Measurements from ENCODE around the gene ZNF524.
A peak's percentile ranks its signal among the peaks of the same experiment; 100 is the strongest.

Gene ZNF524

GRCh38 chr19:55600662-55601028, 557 bp downstream of the ZNF524 start:
- Histone ChIP-seq H3K9me3 (peaks cover 7% of the 10 kb centered on the region; the same call in 1 of the 2 replicates), H3K36me3 (peaks cover 41% of the 10 kb centered on the region), H3K4me3 (peak overlapping the region; percentile 72), H3K27me3 (no peaks in the 10 kb centered on the region), H3K4me1 (peaks cover 32% of the 10 kb centered on the region), H3K9ac (peak overlapping the region; percentile 94), H3K27ac (peak overlapping the region; percentile 97), H3K4me2 (peak overlapping the region; percentile 90), H4K20me1 (no peaks in the 10 kb centered on the region)
- no peak for TF ChIP-seq Cebpa-rat (IDR thresholded peaks at IDR 0.05)

- H3K4me1 ChIP-seq = peaks cover 32% of the 10 kb centered on the region
- H3K36me3 ChIP-seq = peaks cover 37% of the 10 kb centered on the region
- no peaks in the 10 kb centered on the region for H3K27me3 ChIP-seq
- TF ChIP-seq Cebpa-rat (IDR thresholded peaks at IDR 0.05) = no peak
- peak overlapping the region; percentile 72 for H3K4me3 ChIP-seq
- H3K9me3 ChIP-seq = peaks cover 4% of the 10 kb centered on the region; the same call in 1 of the 2 replicates
- peak overlapping the region; percentile 97 for H3K27ac ChIP-seq
- peak overlapping the region; percentile 90 for H3K4me2 ChIP-seq
- peak overlapping the region; percentile 94 for H3K9ac ChIP-seq
- no peaks in the 10 kb centered on the region for H4K20me1 ChIP-seq
Observed at GRCh38 chr19:55601084-55601483, 996 bp downstream of the ZNF524 start.

- 0 out of 2 replicates have a peak overlapping the region, but pooled peaks have one; percentile 5 for H3K9ac ChIP-seq
- H3K27me3 ChIP-seq = no peaks in the 10 kb centered on the region
- peak overlapping the region; percentile 97; the same call in 1 of the 2 replicates for H3K27ac ChIP-seq
Observed at GRCh38 chr19:55602104-55603001, 2.3 kb downstream of the ZNF524 start.

GRCh38 chr19:55603115-55603514, 3.0 kb downstream of the ZNF524 start:
- peaks cover 31% of the 10 kb centered on the region; the same call in 1 of the 2 replicates for H3K36me3 ChIP-seq
- no peaks in the 10 kb centered on the region for H3K9me3 ChIP-seq
- no peak overlapping the region for H3K4me3 ChIP-seq
- no peaks in the 10 kb centered on the region for H3K27me3 ChIP-seq
- TF ChIP-seq Cebpa-rat (IDR thresholded peaks at IDR 0.05) = no peak
- peaks cover 45% of the 10 kb centered on the region for H3K4me1 ChIP-seq
- no peak overlapping the region for H3K4me2 ChIP-seq
- H4K20me1 ChIP-seq = peaks cover 12% of the 10 kb centered on the region; the same call in 1 of the 2 replicates
- H3K27ac ChIP-seq = no peak overlapping the region
- no peak overlapping the region for H3K9ac ChIP-seq

More at GRCh38 chr19:55602104-55603001, 2.3 kb downstream of the ZNF524 start:
- Histone ChIP-seq H4K20me1 (peaks cover 5% of the 10 kb centered on the region; the same call in 1 of the 2 replicates), H3K4me3 (no peak overlapping the region), H3K9me3 (no peaks in the 10 kb centered on the region), H3K4me2 (no peak overlapping the region), H3K36me3 (peaks cover 32% of the 10 kb centered on the region), H3K4me1 (peaks cover 43% of the 10 kb centered on the region)
- TF ChIP-seq Cebpa-rat (IDR thresholded peaks at IDR 0.05) = no peak

DNA sequence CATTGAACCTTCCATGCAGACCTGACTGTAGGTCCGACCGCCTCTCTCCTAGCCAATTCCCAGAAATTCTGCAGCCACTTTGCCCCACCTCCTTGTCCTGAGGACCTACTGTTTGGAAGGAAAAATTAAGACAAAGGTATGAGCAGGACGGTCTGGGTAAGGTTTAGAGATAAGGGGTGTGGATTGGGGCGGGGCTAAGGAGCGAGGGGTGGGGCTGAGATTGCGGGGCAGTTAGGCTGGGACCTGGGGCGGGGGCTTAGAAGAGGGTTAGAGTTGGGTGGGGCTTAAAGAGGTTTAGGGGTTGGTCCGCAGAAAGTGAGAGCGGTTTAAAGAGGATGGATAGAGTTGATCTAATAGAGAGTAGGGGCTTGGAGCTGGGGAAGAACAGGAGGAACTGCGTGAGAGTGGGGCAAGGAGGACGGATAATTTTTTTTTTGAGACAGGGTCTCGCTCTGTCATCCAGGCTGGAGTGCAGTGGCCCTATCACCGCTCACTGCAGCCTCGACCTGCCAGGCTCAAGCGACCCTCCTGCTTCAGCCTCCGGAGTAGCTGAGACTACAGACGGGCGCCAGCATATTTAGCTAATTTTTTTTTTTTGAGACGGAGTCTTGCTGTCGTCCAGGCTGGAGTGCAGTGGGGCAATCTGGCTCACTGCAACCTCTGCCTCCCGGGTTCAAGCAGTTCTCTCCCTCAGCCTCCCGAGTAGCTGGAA, 3.6 kb downstream of the ZNF524 start:
- peak overlapping the region; percentile 95 for H3K4me2 ChIP-seq
- no peak for TF ChIP-seq Cebpa-rat (IDR thresholded peaks at IDR 0.05)
- peaks cover 18% of the 10 kb centered on the region; the same call in 1 of the 2 replicates for H4K20me1 ChIP-seq

GRCh38 chr19:55605207-55605636, 5.1 kb downstream of the ZNF524 start:
- H3K27me3 ChIP-seq = no peaks in the 10 kb centered on the region
- H3K9me3 ChIP-seq = no peaks in the 10 kb centered on the region
- TF ChIP-seq Cebpa-rat (IDR thresholded peaks at IDR 0.05) = no peak
- peak overlapping the region; percentile 95 for H3K4me2 ChIP-seq
- peaks cover 38% of the 10 kb centered on the region for H3K4me1 ChIP-seq
- H4K20me1 ChIP-seq = peaks cover 33% of the 10 kb centered on the region; the same call in 1 of the 2 replicates
- H3K36me3 ChIP-seq = peaks cover 50% of the 10 kb centered on the region
- peak overlapping the region; percentile 95 for H3K27ac ChIP-seq
- peak overlapping the region; percentile 94 for H3K9ac ChIP-seq
- peak overlapping the region; percentile 85 for H3K4me3 ChIP-seq

More for the DNA sequence above, 3.6 kb downstream of the ZNF524 start:
- H3K4me3 ChIP-seq = peak overlapping the region; percentile 85
- peaks cover 35% of the 10 kb centered on the region for H3K36me3 ChIP-seq
- H3K9me3 ChIP-seq = no peaks in the 10 kb centered on the region
- H3K27ac ChIP-seq = peak overlapping the region; percentile 95
- H3K27me3 ChIP-seq = no peaks in the 10 kb centered on the region
- peak overlapping the region; percentile 75; the same call in 1 of the 2 replicates for H3K9ac ChIP-seq
- H3K4me1 ChIP-seq = peaks cover 38% of the 10 kb centered on the region

DNA sequence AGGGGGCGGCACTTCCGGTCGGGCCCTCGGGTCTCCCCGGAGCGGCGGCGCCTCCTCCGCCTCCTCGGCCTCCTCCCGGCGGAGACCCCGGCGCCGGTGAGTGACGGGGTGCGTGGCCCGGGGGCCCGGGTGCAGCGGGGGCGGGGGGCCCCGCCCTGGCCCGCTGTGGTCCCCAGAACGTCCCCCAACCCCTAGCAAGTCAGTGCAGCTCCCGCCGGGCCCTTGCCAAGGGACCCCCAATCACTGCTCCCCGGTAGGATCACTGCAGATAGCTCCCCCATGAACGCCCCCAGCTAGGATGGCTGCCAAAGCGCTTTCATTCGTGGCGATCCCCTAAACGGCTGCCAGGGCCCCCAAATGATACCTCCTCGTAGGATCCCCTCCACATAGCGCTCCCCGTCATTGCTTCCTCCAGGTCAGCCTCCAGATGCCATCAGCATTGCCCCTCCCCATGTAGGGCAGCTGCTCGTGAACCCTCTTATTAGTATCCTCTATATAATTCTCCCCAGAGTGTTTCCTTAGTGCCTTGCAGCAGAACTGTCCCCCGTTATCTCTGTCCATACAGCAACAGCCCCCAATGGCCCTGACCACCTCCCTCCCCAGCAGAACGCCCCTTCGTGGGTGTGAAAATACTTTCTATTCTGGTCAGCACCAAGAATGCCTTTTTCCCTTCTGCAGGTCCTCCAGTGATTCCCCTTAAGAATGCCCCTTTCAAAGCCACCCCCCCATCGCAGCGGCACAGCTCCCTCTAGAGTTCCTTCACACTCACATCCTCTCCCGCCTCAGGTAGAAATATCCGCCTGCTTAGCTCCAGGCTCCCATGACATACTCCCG, 5.8 kb downstream of the ZNF524 start, which contains the start of gene ZNF865:
ZNF865 (plus strand) TSS at position 11 of the 834 bp plus-strand sequence. CDS start 7,972 bp downstream, outside the sequence.
- Histone ChIP-seq H4K20me1 (peaks cover 39% of the 10 kb centered on the region; the same call in 1 of the 2 replicates), H3K9ac (peak within 1 kb of the TSS; percentile 94), H3K4me3 (peak within 1 kb of the TSS; percentile 85), H3K36me3 (peaks cover 56% of the 10 kb centered on the region), H3K27ac (peak within 1 kb of the TSS; percentile 95), H3K4me1 (peaks cover 36% of the 10 kb centered on the region), H3K27me3 (no peaks in the 10 kb centered on the region), H3K9me3 (no peaks in the 10 kb centered on the region), H3K4me2 (peak within 1 kb of the TSS; percentile 97)
- TF ChIP-seq Cebpa-rat (IDR thresholded peaks at IDR 0.05) = no peak

GRCh38 chr19:55606471-55606787, 6.3 kb downstream of the ZNF524 start:
- H3K4me2 ChIP-seq = peak overlapping the region; percentile 97
- H3K4me1 ChIP-seq = peaks cover 30% of the 10 kb centered on the region
- H3K27ac ChIP-seq = peak overlapping the region; percentile 95; the same call in 1 of the 2 replicates
- peaks cover 60% of the 10 kb centered on the region for H3K36me3 ChIP-seq
- no peaks in the 10 kb centered on the region for H3K9me3 ChIP-seq
- peak overlapping the region; percentile 85 for H3K4me3 ChIP-seq
- no peak for TF ChIP-seq Cebpa-rat (IDR thresholded peaks at IDR 0.05)
- peak overlapping the region; percentile 94 for H3K9ac ChIP-seq
- H4K20me1 ChIP-seq = peaks cover 45% of the 10 kb centered on the region
- H3K27me3 ChIP-seq = no peaks in the 10 kb centered on the region

DNA sequence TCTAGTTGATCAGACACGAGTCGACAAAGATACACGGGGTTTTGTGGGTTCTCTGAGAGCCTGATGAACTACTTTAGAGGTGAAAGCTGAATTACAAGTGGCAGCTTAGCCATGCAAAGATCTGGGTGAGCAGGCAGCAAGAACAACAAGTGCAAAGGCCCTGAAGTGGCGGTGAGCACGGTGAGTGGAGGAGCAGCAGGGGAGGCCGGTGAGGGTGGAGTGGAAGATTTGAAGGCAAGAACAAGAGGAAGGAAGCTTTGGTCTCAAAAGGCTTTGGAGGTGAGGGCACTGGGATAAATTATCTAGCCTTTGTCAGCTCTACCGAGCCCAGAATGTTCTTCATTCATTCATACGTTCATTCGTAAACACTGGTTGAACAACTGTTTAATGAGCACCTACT, 6.7 kb downstream of the ZNF524 start:
- peak overlapping the region; percentile 95; the same call in 1 of the 2 replicates for H3K27ac ChIP-seq
- TF ChIP-seq Cebpa-rat (IDR thresholded peaks at IDR 0.05) = no peak
- H3K9ac ChIP-seq = peak overlapping the region; percentile 94
- H3K36me3 ChIP-seq = peaks cover 64% of the 10 kb centered on the region
- H4K20me1 ChIP-seq = peaks cover 48% of the 10 kb centered on the region
- H3K27me3 ChIP-seq = no peaks in the 10 kb centered on the region
- H3K4me2 ChIP-seq = peak overlapping the region; percentile 97
- peaks cover 27% of the 10 kb centered on the region for H3K4me1 ChIP-seq
- no peaks in the 10 kb centered on the region for H3K9me3 ChIP-seq
- H3K4me3 ChIP-seq = peak overlapping the region; percentile 85
